Erythroblast (primary cell): ENCODE data around the gene CAMKK2.

Experiments used
- DNase-seq, 2 experiments: peaks; one replicate each; lab custom pipeline; 2025; lab: John Stamatoyannopoulos, UW
- GATA1 ChIP-seq: IDR thresholded peaks from 2 replicates; pipeline ENCODE4 v1.6.1; 2011; ENCODE audit warnings: low read depth, mild to moderate bottlenecking, control low read depth, low read length, moderate library complexity
- POLR2A ChIP-seq: IDR thresholded peaks from 2 replicates; pipeline ENCODE4 v1.6.1; 2011; ENCODE audit warnings: mild to moderate bottlenecking, low read length

The CAMKK2 gene

DNA sequence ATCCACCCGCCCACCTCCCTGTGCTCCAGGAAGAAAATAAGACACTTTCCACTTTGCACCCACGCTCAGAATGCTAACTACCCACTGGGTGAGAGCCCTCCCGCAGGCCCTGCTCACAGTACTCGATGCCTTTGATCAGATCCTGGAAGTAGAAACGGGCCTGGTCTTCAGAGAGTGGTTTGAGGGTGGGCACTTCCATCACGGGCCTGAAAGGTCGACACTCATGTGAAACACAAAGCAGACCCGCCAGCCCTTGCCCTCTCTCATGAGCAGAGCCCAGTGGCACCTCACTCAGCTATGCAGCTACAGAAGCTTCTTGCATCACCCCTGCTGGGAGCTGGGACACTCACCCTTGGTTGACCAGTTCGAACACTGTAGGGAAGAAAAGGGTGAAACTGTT lies 41.1 kb downstream of the CAMKK2 start:
- TF ChIP-seq POLR2A: no peak
- no peak for TF ChIP-seq GATA1
- no peak for DNase-seq

DNA sequence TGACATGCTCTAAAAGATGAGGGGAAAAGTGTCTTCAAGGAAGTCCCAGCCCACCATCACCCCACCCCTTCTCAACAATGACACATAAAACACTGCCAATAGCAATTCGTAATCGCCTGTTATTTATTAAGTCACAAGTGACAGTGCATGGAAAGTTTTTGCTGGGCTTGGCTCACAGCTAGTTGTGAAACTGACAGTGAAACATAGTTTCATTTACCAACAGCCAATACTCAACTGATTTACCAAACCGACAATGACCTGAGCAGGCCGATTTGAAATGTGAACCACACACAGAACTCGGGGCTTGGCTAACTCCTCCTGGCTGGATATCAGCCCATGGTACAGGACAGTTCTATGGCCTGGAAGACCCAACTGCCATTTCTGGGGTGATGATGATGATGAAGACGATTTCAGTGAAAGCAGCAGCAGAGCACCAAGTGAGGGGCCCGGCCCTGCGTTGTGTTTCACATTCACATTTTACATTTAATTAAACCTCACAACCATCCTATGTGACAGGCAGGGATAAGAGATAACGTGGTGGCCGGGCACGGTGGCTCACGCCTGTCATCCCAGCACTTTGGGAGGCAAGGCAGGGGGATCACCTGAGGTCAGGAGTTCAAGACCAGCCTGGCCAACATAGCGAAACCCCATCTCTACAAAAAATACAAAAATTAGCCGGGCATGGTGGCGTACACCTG lies 42.7 kb downstream of the CAMKK2 start:
- TF ChIP-seq GATA1 (no peak), POLR2A (no peak)
- DNase-seq: no peak

DNA sequence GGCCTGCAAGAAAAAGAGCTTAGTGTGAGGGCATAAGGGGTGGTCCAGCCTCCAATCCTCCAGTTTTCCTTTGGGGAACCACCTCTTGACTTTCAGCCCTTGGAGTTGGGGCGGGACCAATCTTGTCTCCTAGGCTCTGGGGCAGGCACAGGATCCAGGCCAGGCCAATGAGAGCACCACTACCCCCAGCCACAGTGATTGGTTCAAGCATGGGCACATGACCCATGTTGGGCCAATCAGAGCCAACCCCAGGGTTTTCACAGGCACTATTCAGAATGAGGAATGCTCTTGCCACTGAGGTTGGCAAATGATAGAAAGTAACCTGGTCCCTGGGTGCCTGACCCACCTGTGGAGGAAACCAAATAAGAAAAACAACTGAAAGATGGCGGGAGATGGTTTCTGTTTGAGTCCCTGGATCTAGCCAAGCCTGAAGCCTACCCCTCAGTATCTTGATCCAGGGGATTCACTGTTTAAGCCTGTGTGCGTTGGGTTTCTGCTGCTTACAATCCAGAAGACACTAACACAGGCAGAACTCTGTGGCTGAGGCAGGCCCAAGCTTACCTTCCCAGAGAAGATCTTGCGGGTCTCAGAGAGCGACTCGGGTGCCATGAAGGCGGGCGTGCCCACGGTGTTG lies 43.7 kb downstream of the CAMKK2 start:
- no peak for DNase-seq

DNA sequence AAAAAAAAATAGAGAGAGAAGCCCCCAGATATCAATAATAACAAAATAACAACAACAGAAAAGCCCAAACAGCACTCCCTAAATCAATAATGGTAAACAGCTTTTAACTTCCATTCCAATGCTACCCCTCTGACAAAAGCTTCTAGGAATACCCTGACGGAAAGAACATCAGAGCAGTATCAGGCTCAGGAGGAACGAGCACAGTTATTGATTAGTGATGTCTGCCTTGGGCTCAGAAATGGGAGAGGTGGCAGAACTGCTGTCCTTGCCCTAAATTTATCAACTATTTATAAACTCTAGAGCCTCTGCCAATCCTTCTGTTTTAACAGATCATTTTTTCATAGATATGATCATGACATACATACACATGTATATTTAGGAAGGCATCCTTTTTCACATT lies 44.7 kb downstream of the CAMKK2 start:
- TF ChIP-seq GATA1 (no peak), POLR2A (no peak)
- no peak for DNase-seq

More for the DNA sequence above, 43.7 kb downstream of the CAMKK2 start:
- TF ChIP-seq POLR2A (no peak), GATA1 (no peak)

DNA sequence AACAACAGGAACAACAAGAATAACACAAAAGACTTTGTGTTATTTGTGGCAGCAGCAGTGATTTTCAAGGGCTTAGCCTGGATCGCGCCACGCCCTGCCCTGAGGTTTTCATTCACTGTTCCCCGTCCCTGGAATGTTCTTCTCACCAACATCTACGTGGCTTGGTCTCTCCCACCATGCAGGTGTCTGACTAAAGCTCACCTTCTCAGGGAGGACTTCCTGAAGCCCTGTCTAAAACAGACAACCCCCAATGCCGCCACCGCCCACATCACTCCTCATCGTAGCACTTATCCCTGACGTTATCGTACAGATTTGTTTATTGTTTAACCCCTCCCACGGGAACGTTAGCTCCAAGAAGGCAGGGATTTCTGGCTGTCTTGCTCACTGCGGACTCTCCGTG lies 46.1 kb downstream of the CAMKK2 start:
- TF ChIP-seq GATA1 (no peak), POLR2A (no peak)
- no peak for DNase-seq

DNA sequence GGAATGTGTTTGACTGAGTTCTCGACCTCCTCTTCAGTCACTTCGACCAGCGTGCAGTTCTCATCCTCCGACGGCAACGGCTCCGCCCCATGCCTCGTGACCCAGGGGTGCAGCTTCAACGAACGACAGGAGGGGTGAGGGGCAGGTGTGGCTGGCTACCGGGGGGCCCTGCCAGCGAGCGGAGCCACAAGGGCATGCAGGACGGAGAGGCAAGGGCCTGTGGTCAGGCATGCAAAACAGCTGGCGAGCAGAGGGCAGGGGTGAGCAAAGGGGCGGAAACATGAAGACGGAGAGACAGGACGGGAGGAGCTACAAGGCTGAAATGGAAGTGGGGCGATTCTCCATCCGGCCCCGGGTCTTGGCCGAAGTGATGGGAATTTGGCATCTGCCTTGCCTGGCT lies 47.9 kb downstream of the CAMKK2 start:
- no peak for TF ChIP-seq GATA1
- no peak for TF ChIP-seq POLR2A
- DNase-seq: no peak

DNA sequence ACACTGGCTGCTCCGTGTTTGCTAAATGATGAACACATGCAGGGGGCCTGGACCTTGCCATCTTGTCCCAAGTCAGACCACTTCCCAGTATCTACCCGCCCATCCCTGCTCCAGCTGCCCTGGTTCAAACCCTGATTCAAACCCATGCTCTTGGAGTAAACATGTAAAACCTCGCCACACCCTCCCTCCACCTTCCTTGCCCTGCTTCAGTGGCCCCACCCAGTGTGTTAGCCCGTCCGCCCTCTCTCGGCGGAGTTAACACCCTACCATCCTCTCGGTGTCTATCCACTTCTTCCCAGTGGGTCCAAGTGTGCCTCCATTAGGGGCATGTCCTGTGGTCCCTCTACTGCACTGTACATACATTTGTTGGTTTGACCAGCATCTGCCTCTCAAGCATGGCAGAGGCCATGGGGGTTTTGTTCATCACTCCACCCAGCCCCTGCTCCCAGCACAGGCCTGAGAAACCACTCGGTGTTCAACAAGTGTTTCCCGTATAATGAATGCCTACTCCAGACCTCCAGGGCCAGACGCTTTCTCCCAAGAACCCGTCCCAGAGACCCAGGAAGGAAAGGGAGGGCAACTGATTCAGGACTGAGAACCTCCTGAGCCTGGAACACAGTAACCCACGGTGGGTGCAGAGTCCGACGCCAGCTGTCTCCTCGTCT lies 49.5 kb downstream of the CAMKK2 start:
- TF ChIP-seq GATA1 (no peak), POLR2A (no peak)
- DNase-seq: peak in 1 of 2 experiments; percentile 23

DNA sequence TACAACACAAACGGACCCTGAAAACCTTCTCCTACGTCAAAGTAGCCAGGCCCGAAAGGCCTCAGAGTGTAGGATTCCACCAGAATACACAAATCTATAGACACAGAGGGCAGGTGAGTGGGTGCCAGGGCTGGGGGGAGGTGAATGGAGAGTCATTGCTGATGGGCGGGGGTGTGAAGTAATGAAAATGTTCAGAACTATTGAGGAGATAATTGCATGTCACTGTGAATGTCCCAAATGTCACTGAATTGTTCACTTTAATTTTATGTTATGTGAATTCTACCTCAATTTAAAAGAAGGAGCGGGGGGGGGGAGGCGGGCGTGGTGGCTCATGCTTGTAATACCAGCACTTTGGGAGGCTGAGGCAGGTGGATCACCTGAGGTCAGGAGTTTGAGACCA lies 50.6 kb downstream of the CAMKK2 start:
- DNase-seq: no peak
- TF ChIP-seq GATA1: no peak
- no peak for TF ChIP-seq POLR2A

DNA sequence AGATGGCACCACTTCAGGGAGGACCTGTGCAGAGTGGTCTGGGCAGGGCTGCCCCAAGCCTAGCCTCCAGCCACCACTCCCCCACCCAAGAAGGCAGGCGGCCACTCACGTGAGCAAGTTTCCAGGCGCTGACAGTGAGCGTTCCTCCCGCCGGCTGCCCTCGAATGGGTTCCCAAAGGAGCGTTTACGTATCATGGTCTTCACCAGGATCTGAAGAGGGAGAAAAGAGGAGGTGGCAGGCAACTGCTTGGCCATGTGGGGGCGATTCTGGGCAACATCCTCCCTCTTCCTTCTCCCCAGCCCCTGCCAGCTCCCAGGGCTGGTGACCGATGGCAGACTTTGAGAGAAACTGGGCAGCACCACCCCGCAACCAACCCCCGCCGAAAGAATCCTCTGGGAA lies 51.5 kb downstream of the CAMKK2 start:
- DNase-seq: no peak
- TF ChIP-seq POLR2A (no peak), GATA1 (no peak)

DNA sequence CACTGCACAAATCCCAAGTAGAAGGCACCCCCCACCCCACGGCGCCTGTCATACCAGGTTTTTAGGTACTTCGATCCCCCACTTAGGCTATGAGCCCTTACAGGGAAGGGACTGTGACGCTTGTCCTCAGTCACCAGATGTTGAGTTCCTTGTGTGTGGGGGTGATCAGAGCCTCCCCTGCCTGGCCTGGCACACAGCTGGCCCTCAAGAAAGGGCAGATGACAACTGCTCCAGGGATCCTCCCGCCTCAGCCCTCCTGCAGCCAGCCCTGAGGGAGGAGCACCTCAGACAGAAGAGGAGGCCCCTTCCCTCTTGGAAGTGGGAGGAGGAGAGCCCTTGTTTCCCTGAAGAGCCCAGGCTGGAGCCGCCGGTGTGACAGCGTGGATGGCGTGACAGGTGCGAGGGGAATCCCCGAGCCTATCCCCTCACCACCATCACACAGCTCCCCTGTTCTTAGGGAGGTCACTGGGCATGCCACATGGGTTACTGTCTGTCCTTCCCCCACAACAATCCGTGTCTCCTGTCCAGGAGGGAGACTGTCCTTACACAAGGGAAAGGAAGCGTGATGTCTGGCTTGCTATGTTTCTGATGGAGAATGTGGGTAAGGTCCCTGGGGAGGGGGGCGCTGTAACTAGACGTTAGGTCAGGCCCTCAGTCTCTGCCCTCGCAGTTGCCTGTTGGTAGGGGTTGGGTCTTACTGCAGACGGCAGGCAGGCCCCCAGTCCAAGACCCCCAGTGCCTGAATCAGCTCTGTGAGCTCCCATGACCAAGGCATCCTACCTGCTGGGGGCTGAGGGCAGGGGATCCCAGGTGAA lies 55.1 kb downstream of the CAMKK2 start:
- DNase-seq: no peak
- no peak for TF ChIP-seq GATA1
- no peak for TF ChIP-seq POLR2A

DNA sequence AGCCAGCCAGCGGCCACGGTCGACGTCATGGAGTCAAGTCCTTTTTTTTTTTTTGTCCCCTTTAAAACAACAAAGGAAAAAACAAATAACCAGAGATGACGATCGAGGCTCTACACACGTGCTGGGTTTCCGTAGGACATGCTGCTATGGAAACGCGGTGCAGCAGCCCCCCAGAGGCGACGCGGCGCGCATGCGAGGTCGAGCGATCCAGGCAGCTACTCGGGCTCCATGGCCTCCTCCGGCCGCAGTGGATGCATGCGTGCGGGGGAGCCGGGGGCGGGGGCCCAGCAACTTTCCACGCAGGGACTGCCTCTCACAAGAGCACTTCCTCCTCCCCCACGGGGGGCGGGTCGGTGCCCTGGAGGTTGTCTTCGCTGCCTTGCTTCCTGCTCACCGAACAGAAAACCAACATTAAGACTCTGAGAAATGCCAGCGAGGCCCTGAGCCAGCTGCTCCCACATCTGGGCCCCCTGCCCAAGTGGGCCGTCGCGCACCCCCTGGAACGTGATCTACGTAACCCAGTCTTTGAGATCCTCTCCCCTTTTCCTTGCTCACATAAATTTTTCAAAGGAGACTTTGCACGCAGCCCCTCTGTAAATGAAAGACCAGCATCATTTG lies 55.9 kb downstream of the CAMKK2 start:
- TF ChIP-seq POLR2A: no peak
- TF ChIP-seq GATA1: no peak
- no peak for DNase-seq

DNA sequence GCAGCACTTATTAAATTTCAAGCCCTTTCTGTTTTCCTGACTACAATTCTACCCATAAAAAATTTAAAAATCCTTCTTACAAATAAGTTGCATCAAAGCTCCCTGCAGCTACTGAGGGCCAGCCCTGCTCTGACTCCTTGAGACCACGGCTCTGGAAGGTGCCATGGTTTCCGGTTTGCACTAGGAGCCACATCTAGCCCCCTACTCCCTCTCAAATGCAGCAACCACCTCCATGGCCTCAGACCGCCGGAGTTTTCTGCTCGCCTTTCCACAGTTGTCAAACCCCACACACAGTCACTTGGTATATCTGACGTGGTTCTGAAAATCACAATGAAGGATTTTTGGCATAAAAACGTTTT lies 56.5 kb downstream of the CAMKK2 start:
- no peak for DNase-seq
- TF ChIP-seq GATA1: no peak
- TF ChIP-seq POLR2A: no peak

DNA sequence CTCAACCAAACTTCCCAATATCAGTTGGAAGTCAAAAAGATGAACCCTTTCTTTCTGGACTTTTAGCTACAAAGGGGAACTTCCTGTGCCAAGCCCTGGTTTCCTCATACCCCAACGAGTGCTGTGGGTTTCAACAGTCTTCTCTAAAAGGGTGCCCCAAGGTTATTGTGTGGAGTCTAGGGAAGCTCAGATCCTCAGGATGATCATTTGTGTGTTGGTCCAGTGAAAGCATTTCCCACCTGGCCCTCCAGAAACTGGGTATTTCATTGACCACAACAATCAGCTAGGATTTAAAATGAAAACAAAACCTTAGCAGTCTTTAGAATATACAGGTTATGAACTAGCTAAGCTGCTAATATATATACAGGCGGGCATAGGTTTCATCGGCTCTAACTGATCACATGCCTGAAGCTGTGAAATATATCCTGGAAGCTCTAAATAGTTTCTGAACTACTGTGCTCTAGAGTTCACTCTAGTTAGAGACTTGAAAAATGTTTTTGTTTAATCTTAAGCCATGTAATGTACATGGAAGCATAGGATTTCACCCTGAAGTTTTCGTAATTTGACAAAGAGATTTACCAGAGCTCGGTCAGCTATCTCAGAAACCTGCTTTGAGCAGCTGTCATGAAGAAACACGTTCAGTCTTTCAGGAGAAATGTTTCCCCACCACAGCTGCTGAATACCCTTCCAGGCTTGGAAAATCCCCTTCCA lies 57.0 kb downstream of the CAMKK2 start:
- no peak for DNase-seq
- TF ChIP-seq GATA1 (no peak), POLR2A (no peak)
